ENCODE measurements around the gene HS6ST3.

GRCh38 chr13:96089139-96089538 is 768 bp upstream of the HS6ST3 start:
- TF ChIP-seq CTCF (IDR thresholded peaks at IDR 0.05 in 4 of 5, conservative IDR thresholded peaks at IDR 0.05 in 1 of 5) (no peak), POLR2A (IDR thresholded peaks at IDR 0.05) (no peak)
